ENCODE measurements around the gene DDX31.

Gene DDX31

GRCh38 chr9:132596200-132596599, 73.6 kb downstream of the DDX31 start:
- DNase-seq (ENCODE audit: low read depth) = no peak

- no peak for DNase-seq (ENCODE audit: low read depth)
Observed at GRCh38 chr9:132595319-132595718, 74.5 kb downstream of the DDX31 start.

- DNase-seq (ENCODE audit: low read depth) = no peak
Observed at GRCh38 chr9:132594412-132594811, 75.4 kb downstream of the DDX31 start.

GRCh38 chr9:132592451-132592850, 77.3 kb downstream of the DDX31 start:
- no peak for DNase-seq (ENCODE audit: low read depth)

- no peak for DNase-seq (ENCODE audit: low read depth)
Observed at GRCh38 chr9:132591751-132592314, 78.0 kb downstream of the DDX31 start.

GRCh38 chr9:132591244-132591643, 78.5 kb downstream of the DDX31 start:
- DNase-seq (ENCODE audit: low read depth) = no peak

- DNase-seq (ENCODE audit: low read depth) = no peak
Observed at GRCh38 chr9:132590318-132591182, 79.2 kb downstream of the DDX31 start.

- no peak for DNase-seq (ENCODE audit: low read depth)
Observed at GRCh38 chr9:132590037-132590317, 79.8 kb downstream of the DDX31 start.

- no peak for DNase-seq (ENCODE audit: low read depth)
Observed at GRCh38 chr9:132589148-132590036, 80.4 kb downstream of the DDX31 start.

GRCh38 chr9:132588501-132589147, 81.2 kb downstream of the DDX31 start:
- no peak for DNase-seq (ENCODE audit: low read depth)

GRCh38 chr9:132588098-132588497, 81.7 kb downstream of the DDX31 start:
- no peak for DNase-seq (ENCODE audit: low read depth)

- no peak for DNase-seq (ENCODE audit: low read depth)
Observed at GRCh38 chr9:132587592-132587955, 82.2 kb downstream of the DDX31 start.

GRCh38 chr9:132586830-132587591, 82.8 kb downstream of the DDX31 start:
- DNase-seq (ENCODE audit: low read depth) = no peak

GRCh38 chr9:132585954-132586829, 83.6 kb downstream of the DDX31 start:
- no peak for DNase-seq (ENCODE audit: low read depth)

- DNase-seq (ENCODE audit: low read depth) = no peak
Observed at GRCh38 chr9:132584601-132585560, 84.9 kb downstream of the DDX31 start.

- DNase-seq (ENCODE audit: low read depth) = no peak
Observed at GRCh38 chr9:132583584-132584304, 86.0 kb downstream of the DDX31 start.

GRCh38 chr9:132582786-132583583, 86.8 kb downstream of the DDX31 start:
- DNase-seq (ENCODE audit: low read depth) = no peak

GRCh38 chr9:132582276-132582785, 87.5 kb downstream of the DDX31 start, which contains the start of gene BARHL1:
Gene BARHL1, plus strand, starts transcription at chr9:132582606. Its CDS starts 192 bp downstream, at chr9:132582798.
- no peak for DNase-seq (ENCODE audit: low read depth)

All from activated T-helper 9 cell treated with anti-CD3 and anti-CD28 coated beads, Interleukin-2, amount 50 U/mL, for 16 hours (primary cell).